NCI-H2171 treated with DMSO at 0.1 percent for 48 hours (cell line): ENCODE results near the gene HSD17B3.
"Not testable (repeated sequence)": the region's sequence is repeated elsewhere in the genome, so short reads cannot be mapped to it uniquely, and the experiment has no call there.

Experiments used
- DNase-seq: peaks from one replicate; lab custom pipeline; 2025; lab: John Stamatoyannopoulos, UW

Gene HSD17B3

DNA sequence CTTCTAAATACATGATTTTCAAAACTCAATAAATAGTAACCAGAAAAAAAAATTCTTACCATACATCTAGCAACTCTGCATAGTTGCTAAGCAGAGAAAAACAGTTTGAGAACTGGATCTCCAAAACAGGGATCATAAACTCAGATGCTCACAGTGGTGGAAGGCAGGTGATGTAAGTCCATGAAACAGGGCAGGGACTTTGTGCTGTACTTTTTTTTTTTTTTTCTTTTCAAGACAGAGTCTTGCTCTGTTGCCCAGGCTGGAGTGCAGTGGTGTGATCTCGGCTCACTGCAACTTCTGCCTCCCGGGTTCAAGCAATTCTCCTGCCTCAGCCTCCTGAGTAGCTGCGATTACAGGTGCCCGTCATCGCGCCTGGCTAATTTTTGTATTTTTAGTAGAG, 5.0 kb upstream of the HSD17B3 start:
- not testable (repeated sequence) for DNase-seq

GRCh38 chr9:96305171-96305570, 3.2 kb upstream of the HSD17B3 start:
- no peak for DNase-seq

- DNase-seq, result no peak
These were observed 2.3 kb upstream of the HSD17B3 start for GRCh38 chr9:96304230-96304629.

- DNase-seq, result peak; percentile 3
These were observed 2.2 kb downstream of the HSD17B3 start for GRCh38 chr9:96299823-96300222.

- DNase-seq, result no peak
These were observed 7.8 kb downstream of the HSD17B3 start for GRCh38 chr9:96294159-96294545.

DNA sequence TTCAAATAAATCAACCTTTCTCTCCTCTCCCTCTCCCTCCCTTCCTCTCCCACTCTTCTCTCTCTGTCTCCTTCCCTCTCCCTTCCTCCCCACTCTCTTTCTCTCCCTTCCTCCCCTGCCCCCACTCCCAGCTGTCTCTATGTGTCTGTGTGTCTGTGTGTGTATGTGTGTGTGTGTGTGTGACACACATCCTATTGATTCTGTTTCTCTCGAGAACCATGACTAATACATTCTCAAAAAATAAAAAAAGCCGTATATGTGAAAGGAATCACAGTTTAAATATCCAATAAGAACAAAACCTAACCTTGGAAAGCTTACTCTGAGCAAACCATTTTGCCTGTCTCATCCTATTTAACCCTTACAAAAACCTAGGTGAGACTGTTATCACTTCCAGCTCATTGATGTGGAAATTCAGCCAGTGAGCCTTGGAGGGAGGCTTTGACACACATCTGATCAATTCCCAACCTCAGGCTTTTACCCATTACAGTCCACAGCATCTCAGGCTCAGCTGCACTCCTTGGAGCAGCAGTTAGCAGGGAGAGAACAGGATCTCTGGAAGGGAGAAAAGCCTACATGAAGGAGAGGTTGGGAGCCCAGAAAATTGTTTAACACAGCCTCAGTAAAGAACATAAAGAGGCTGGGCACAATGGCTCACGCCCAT, 8.3 kb downstream of the HSD17B3 start:
- DNase-seq, result no peak

DNA sequence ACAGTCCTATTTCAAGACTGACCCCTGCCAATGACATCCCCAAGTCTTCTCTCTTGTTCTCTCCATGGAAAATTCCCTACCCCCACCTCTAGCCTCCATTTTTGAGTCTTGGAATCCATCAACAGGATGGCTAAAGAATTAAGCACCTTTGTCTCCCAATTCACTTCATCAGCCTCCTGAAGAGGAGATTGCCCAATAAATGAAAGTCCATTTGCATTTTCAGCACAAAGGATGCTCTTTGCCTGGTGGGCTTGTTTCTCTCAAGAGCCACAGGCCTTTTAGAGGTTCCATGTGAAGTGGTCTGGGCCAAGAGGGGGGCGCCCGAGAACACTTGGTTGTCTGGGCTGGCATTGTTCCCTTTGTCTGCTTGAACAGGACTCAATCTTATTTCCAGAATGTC, 12.6 kb downstream of the HSD17B3 start:
- DNase-seq, result no peak

DNA sequence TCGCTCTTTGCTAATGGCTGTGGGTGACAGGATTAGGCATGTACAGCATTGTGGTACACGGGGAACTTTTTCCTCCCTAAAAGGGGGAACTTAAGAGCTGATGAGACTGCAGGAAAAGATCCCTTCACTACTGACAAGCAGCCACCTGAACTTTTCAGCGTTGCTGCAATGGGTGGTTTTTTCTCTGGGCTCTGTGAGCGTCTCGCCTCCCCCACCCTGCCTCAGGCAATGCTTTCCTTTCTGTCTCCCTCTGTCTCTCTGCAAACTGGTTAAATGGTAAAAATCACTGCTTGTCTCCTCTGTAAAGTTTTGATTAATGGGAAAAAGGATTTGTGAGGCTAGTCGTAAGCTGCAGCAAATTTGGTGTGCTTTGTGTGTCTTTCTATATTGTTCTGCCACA, 20.3 kb downstream of the HSD17B3 start:
- DNase-seq, result no peak

DNA sequence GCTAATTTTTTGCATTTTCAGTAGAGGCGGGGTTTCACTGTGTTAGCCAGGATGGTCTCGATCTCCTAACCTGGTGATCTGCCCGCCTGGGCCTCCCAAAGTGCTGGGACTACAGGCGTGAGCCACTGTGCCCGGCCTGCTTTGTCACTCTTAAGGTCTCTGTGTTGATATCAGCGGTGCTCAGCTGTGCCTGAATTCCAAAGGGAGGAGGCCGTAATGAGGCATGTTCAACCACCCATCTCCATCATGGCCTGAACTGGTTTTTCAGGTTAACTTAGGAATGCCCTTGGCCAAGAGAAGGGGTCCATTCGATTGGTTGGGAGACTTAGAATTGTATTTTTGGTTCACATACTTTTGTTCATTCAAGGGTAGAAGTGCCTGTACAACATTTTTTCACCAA, 22.0 kb downstream of the HSD17B3 start:
- no peak for DNase-seq

- DNase-seq, result no peak
These were observed 27.0 kb downstream of the HSD17B3 start for GRCh38 chr9:96274939-96275338.

DNA sequence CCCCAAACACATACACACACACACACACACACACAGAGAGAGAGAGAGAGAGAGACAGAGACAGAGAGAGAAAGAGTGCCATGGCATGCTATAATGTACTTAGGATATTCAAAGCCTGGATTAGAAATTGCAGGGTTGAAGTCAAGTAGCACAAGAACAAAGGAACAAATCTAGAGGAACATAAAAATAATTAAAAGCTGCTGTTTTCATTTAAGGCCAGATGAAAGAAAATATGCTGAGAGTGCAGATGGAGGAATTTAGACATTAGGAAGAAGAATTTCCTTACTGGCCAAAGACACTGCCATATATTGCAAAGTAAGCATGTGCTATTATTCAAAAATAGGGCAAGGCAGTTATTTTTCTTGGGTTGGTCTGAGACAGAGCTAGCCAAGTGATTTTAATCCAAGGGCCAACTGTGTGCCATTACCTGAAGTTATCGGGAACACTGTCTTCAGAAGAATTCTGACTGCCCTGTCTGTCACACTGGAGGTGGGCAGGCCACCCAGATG, 31.7 kb downstream of the HSD17B3 start:
- DNase-seq, result no peak

GRCh38 chr9:96258967-96259366, 43.0 kb downstream of the HSD17B3 start:
- DNase-seq, result no peak

DNA sequence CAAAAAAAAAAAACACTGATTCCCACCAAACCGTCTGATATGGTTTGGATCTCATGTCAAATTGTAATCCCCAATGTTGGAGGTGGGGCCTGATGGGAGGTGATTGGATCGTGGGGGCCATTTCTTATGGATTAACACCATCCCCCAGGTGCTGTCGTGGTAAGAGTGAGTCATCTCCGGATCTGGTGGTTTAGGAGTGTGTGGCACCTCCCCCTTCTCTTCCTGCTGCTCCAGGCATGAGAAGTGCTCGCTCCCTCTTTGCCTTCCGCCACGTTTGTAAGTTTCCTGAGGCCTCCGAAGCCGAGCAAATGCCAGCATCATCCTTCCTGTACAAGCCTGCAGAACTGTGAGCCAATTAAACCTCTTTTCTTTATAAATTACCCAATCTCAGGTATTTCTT, 45.2 kb downstream of the HSD17B3 start:
- no peak for DNase-seq

DNA sequence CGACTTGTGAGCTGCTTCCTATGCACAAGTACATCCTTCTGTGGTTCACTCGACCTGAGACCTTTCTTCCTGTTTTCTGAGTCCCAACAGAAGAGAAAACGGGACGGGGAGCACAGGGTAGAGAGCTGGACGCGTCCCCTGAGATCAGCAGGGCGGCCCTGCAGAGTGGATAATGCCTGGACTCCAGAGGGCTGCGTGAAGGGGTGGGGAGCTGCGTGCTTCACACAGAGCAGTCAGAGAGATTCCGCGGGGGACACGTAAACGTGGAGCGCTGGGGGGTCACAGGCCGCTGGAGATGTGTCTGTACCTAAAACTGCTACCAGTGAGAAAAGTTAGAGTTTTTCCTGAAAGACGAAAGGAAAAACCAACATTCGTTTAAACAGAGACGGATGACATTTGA, 46.3 kb downstream of the HSD17B3 start:
- no peak for DNase-seq

DNA sequence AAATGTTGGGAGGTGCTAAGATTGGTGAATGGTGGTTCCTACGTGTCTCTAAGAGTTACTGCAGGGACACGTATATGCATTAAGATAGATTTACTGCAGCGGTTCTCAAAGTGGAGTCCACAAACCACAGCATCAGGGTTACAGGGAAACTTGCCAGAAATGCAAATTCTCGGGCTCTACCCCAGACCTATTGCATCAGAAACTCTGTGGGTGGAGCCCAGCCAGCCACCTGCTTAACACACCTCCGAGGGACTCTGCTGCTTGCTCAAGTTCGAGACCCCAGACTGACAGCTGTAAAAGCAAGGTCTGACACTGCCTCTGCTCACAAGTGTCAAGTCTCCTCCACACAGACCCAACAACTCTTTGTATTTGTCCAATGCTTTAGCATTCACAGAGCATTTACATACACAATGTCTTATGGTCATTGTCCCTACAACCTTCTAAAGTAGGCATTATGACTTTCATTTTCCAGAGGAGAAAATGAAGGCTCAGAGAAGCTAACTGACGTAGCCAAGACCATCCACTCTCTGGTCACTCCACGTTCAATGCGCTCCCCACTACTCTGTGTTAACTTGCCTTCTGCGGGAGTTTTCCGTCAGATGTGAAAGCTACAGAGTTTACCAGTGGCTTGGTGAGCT, 48.8 kb downstream of the HSD17B3 start:
- no peak for DNase-seq

GRCh38 chr9:96251451-96251850, 50.5 kb downstream of the HSD17B3 start:
- no peak for DNase-seq

- DNase-seq, result no peak
These were observed 52.2 kb downstream of the HSD17B3 start for GRCh38 chr9:96249746-96250145.

- no peak for DNase-seq
These were observed 55.7 kb downstream of the HSD17B3 start for GRCh38 chr9:96246267-96246671.

- no peak for DNase-seq
These were observed 56.6 kb downstream of the HSD17B3 start for GRCh38 chr9:96245399-96245798.

GRCh38 chr9:96243778-96244177, 58.2 kb downstream of the HSD17B3 start:
- DNase-seq, result no peak

- no peak for DNase-seq
These were observed 59.2 kb downstream of the HSD17B3 start for GRCh38 chr9:96242811-96243210.

DNA sequence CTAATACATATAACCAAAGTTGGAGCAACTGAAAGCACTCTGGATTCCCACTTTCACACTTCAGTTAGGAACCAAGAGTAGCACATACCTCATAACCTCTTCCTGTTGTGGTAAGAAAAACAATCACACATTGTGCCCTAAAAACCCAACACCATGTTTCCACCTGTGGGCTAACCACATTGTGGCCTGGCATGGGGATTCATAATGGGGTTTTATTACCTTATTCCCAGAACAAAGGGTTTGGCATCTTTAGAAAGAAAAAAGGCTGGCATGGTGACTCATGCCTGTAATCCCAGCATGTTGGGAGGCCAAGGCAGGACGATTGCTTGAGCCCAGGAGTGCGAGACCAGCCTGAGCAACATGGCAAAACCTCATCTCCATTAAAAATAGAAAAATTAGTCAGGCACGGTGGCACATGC, 60.6 kb downstream of the HSD17B3 start:
- no peak for DNase-seq

- no peak for DNase-seq
These were observed 65.0 kb downstream of the HSD17B3 start for GRCh38 chr9:96236854-96237550.
